GM12872 (cell line): ENCODE results near the gene CHD9.

Experiments
- TF ChIP-seq, protein P1 (sequence below): IDR thresholded peaks from 3 replicates; pipeline ENCODE4 v1.5.1; 2011; ENCODE audit warnings: low read depth, mild to moderate bottlenecking, low read length, moderate library complexity; ENCODE audit not compliant: insufficient read depth

Gene CHD9

DNA sequence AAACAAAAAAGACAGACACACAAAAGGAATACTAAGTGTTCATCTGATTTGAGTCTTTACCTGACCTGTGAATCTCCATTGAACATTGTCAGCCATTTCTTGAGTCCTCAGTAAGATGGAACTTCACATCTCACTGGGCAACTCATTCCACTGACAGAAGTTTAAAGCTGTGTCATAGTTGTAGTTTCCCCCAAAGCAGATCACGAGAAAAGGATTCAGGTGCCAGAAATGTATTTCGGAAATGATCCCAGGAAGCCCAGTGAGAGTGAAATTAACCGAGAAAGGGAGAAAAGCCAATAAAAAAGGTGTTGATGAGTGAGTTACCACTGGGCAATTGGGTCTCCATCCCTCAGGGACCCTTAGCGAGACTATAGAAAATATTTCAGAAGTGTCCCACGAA is 6.5 kb downstream of the CHD9 start:
- TF ChIP-seq, protein P1, sequence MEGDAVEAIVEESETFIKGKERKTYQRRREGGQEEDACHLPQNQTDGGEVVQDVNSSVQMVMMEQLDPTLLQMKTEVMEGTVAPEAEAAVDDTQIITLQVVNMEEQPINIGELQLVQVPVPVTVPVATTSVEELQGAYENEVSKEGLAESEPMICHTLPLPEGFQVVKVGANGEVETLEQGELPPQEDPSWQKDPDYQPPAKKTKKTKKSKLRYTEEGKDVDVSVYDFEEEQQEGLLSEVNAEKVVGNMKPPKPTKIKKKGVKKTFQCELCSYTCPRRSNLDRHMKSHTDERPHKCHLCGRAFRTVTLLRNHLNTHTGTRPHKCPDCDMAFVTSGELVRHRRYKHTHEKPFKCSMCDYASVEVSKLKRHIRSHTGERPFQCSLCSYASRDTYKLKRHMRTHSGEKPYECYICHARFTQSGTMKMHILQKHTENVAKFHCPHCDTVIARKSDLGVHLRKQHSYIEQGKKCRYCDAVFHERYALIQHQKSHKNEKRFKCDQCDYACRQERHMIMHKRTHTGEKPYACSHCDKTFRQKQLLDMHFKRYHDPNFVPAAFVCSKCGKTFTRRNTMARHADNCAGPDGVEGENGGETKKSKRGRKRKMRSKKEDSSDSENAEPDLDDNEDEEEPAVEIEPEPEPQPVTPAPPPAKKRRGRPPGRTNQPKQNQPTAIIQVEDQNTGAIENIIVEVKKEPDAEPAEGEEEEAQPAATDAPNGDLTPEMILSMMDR: no peak

DNA sequence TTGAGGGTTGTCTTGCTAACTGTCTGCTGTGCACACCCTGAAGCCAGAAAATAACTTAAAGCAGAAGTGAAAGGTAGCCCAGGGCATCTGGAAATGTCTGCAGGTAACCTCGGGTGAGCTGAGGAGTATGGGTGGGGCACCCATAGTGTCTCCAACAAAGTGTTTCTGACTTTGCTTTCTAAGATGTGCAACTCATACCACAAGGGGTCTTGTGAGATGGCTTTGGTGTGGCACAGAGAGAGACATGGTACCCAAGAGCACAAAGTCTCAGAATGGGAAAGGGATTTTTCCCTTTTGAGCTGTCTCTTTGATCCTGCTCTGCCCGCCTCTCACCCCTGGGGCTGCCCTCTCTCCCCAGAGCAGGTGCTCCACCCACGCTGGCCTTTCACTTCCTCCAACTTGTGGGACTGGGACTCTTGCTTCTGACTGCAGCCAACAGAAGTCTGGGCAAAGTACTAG is 6.9 kb downstream of the CHD9 start:
- TF ChIP-seq, protein P1: peak; percentile 41; the same call in 1 of the 3 replicates

DNA sequence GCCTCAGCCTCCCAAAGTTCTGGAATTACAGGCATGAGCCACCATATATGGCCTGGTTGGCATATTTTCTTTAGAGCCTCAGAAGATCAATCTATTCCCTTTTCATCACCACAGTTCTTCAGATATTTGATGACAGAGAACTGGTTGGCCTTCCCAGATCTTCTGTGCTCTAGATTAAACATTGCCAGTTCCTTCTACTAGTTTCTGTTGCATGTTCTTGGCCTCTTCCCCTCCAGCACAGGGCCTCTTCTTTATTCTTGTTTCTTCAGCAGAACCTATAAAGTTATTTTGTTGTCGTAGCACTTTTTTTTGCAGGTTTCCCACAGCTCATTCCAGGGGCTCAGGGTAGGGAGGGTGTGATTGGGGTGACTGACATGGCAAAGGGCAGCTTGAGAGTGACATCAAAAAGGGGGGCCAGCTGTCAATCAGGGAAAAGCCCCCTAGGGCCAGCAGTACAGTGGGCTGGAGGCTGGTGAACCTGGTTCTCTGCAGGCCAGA is 9.3 kb downstream of the CHD9 start:
- TF ChIP-seq, protein P1: no peak

DNA sequence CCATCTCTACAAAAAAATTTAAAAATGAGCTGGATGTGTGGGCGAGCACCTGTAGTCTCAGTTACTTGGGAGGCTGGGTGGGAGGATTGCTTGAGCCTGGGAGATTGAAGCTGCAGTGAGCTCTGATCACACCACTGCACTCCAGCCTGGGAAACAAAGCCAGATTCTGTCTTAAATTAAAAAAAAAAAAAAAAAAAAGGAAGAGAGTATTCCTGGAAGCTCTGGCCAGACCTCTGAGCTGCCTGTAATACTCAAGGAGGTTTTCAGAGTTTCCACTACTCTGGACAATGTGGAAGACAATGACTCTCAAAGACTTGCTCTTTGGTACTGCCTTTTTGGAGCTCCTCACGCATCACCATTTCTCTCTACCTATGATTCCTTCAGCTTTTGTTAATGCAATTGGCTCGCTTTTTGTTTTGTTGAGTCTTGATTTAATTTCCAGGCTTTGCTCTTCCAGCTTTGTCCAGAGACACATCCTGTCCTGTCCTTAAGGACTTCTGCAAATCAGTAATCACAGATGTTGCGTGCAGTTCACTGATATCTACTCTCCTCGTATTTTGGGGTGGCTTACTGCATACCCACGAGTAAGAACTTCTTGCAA is 10.8 kb downstream of the CHD9 start:
- TF ChIP-seq, protein P1: no peak

DNA sequence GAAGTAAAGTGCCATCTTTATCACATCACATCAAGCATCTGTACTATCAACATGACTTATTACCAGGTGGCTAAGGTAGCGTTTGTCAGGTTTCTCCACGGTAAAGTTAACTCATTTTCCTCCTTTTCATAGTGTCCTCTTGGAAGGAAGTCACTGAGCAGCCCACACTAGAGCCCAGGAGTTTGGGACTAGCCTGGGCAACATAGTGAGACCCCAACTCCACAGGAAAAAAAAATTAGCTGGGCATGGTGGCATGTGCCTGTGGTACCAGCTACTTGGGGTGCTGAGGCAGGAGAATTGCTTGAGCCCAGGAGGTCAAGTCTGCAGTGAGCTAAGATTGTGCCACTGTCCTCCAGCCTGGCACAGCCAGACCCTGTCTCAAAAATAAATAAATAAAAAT is 12.9 kb downstream of the CHD9 start:
- TF ChIP-seq, protein P1: no peak

DNA sequence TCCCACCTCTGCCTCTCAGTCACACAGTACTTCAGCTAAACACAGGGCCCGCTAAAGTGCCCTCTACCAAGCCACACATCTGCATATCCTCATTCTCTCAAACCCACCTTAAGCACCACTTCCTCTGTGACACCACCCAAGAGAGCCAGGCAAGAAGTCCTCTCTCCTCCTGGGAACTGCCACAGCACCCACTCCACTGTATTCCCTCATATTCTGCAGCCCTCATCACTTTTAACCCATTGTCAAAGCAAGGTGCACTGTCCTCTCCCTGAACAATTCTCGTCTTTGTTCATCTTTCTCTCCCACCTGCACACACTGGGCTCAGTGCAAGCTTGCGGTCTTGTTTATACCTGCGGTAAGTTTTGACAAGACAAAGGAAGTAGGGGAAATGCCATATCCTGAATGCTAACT is 13.6 kb downstream of the CHD9 start:
- TF ChIP-seq, protein P1: no peak

GRCh38 chr16:53069772-53070171 is 15.0 kb downstream of the CHD9 start:
- TF ChIP-seq, protein P1: no peak
